Epidermal melanocyte (primary cell): ENCODE data around the gene DVL1.
A peak's percentile ranks its signal among the peaks of the same experiment; 100 is the strongest.

Experiments used
- DNase-seq: peaks from one replicate; pipeline ENCODE4 v3.0.0; 2011; ENCODE audit warnings: low spot score; ENCODE audit not compliant: insufficient read length

The DVL1 gene

GRCh38 chr1:1342061-1342562, 7.1 kb downstream of the DVL1 start:
- no peak for DNase-seq

- DNase-seq: no peak
Measured at GRCh38 chr1:1341549-1342021, 7.6 kb downstream of the DVL1 start.

GRCh38 chr1:1340791-1341548, 8.2 kb downstream of the DVL1 start:
- no peak for DNase-seq

GRCh38 chr1:1340185-1340584, 9.0 kb downstream of the DVL1 start:
- no peak for DNase-seq

GRCh38 chr1:1338278-1338677, 10.9 kb downstream of the DVL1 start:
- DNase-seq: no peak

- no peak for DNase-seq
Measured at GRCh38 chr1:1337793-1338147, 11.4 kb downstream of the DVL1 start.

- no peak for DNase-seq
Measured at GRCh38 chr1:1336931-1337792, 12.1 kb downstream of the DVL1 start.

- DNase-seq: no peak
Measured at GRCh38 chr1:1336446-1336845, 12.8 kb downstream of the DVL1 start.

- DNase-seq: no peak
Measured at GRCh38 chr1:1335792-1336248, 13.4 kb downstream of the DVL1 start.

- no peak for DNase-seq
Measured at GRCh38 chr1:1335283-1335682, 13.9 kb downstream of the DVL1 start.

GRCh38 chr1:1334835-1335234, 14.4 kb downstream of the DVL1 start:
- no peak for DNase-seq

GRCh38 chr1:1333551-1334241, 15.5 kb downstream of the DVL1 start:
- no peak for DNase-seq

GRCh38 chr1:1332774-1333480, 16.3 kb downstream of the DVL1 start:
- no peak for DNase-seq

- no peak for DNase-seq
Measured at GRCh38 chr1:1332031-1332755, 17.0 kb downstream of the DVL1 start.

- DNase-seq: peak; percentile 84
Measured at GRCh38 chr1:1331068-1331965, 17.9 kb downstream of the DVL1 start, which contains the start of gene TAS1R3. Gene TAS1R3, plus strand, starts transcription at chr1:1331280. Its CDS starts 66 bp downstream, at chr1:1331346.

- no peak for DNase-seq
Measured at GRCh38 chr1:1330366-1331067, 18.7 kb downstream of the DVL1 start.

- no peak for DNase-seq
Measured at GRCh38 chr1:1329304-1330210, 19.7 kb downstream of the DVL1 start.

GRCh38 chr1:1328254-1328653, 21.0 kb downstream of the DVL1 start:
- no peak for DNase-seq
